Fibroblast of skin of left biceps (primary cell): ENCODE data around the gene ISCA2.
"Not testable (repeated sequence)": the region's sequence is repeated elsewhere in the genome, so short reads cannot be mapped to it uniquely, and the experiment has no call there.

ENCODE experiments used
- DNase-seq, 2 experiments: peaks; one replicate each; pipeline ENCODE4 v3.0.0-alpha.2; 2013; ENCODE audit warnings: low read depth in 2 of 2

Gene ISCA2

DNA sequence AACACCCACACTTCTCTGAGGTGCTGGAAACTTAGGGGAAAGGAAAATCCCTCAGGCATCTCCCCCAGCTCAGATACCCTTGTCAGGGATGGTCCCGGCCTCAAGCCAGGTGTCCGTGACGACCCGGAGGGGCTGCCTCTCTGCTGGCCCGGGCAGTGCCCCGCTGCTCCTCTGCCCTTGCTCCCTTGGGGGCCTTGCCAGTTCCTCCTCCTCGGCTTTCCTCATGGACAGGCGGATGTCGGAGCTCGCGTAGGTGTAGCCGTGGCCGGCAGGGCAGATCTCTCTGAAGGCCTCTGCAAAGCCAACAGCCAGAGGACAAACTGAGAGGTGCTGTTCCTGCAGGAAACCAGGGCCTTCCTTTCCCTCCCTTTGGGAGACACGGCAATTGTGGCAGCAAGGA is 34.8 kb downstream of the ISCA2 start:
- DNase-seq, result no peak

DNA sequence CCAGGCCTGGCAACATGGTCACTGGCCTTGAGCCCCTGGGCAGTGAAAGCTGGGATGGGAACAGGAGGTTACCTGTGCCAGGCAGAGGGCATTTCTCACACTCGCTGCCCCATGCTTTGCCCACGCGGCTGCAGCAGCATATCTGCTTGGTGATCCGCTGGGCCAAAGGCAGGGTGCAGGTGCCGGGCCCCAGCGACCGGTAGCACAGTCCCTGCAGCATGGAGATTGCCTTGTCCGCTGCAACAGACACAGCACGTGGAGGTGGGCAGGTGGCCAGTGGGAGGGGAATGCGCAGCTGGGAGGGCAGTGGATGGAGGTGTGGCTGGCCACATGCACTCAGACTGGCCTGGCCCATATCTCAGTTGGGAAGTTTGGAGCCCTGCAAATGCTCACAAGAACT is 35.3 kb downstream of the ISCA2 start:
- no peak for DNase-seq

DNA sequence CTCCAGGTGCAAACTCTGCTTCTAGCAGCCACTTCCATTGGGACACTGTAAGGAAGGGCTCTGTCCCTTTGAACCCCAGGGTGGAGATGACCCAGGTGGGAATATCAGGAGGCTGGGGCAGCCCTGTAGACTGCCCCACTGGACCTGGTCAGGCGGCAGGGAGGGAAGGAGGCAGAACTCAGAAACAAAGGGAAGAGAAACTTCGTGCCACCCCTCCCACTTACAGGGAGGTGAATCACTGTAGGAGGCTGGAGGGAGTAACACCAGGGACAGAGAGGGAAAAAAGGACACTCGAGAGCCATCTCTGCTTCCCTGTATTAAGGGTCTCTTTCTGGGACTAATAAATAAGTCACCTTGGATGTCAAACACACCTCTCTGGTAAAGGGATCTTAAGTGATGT is 37.4 kb downstream of the ISCA2 start:
- DNase-seq, result no peak

DNA sequence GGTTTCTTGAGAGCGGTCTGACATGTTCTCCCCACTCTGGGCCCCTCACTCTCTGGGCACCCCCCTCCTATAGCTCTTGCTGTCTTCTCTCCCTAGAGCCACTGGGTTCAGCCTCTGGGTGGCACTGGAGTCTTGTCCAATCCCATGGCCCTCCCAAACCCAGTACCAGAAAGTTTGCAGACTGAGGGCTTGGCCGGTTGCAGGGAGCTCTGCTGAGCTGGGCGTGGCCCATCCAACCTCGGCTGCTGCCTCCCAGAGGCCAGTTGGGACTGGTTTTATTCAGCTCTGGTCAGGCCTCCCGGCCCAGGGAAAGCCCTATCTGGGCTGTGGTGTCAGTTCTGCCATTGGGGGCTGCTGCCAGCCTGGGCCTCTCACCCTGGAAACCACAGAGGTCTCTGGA is 37.9 kb downstream of the ISCA2 start:
- no peak for DNase-seq

DNA sequence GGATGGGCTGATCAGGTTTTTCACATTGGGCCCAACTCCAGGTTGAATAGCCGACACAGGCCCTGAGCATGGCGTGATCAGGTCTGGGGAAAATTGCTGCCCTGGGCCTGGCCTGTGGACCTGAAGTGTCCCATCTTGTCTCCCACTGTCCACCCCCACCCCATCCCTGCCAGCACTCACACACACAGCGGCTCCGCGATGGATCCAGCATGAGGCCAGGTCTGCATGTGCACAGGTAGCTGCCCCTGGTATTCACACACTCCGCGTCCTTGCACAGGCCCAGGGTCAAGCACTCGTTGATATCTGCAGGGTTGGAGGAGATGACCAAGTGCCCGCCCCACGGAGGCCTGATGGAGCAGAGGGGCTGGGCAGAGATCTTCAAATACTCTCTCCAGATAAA is 38.7 kb downstream of the ISCA2 start:
- no peak for DNase-seq

DNA sequence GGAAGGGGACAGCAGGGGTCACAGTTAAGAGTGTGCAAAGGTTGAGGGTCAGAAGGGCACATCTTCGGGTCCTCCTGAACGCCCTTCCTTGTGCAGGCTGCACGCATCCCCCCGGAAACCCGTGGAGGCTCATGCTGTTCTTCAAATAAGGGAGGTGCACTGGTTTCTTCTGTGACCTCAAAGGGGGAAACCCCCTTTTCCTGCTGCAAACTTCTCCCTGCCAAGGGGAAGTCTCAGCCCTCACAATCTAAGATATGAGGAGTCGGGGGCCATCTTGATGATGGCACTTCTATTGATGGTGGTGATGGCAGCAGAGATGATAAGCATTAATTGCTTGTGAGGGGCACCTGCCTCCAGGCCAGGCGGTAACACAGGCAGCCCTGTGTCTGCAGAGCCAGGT is 40.0 kb downstream of the ISCA2 start:
- no peak for DNase-seq

DNA sequence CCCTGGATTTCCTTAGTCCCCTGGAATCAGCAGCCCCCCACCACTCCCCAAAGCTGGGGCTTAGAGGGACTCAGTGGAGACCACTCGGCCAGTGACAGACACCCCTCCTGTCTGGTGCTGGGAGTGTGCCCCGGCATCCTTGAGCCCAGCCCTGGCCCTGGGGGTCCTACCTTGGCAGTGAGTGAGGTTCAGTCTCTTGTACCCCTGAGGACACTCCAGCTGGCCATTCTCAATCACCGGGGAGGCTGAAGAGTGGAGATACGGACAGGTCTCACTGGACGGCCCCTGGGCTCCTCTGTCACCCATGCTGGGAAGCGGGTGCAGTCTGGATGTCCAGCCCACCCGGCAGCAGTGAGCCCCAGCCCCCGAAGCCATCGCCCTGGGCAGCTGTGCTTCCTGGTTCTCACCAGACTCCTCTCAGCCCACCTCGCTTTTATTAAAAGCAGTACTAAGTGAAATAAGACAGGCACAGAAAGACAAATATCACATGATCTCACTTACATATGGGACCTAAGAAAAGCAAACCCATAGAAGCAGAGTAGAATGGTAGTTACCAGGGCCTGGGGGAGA is 42.3 kb downstream of the ISCA2 start:
- DNase-seq, result no peak

DNA sequence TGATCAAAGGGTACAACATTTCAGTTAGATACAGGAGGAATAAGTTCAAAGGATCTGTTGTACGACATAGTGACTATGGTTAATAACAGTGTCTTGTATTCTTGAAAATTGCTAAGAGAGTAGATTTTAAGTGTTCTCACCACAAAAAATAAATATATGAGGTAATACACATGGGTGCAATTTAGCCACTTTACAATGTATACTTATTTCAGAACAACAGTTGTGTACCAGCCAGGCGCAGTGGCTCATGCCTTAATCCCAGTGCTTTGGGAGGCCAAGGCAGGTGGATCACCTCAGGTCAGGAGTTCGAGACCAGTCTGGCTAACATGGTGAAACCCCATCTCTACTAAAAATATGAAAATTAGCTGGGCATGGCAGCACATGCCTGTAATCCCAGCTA is 42.8 kb downstream of the ISCA2 start:
- not testable (repeated sequence) for DNase-seq

DNA sequence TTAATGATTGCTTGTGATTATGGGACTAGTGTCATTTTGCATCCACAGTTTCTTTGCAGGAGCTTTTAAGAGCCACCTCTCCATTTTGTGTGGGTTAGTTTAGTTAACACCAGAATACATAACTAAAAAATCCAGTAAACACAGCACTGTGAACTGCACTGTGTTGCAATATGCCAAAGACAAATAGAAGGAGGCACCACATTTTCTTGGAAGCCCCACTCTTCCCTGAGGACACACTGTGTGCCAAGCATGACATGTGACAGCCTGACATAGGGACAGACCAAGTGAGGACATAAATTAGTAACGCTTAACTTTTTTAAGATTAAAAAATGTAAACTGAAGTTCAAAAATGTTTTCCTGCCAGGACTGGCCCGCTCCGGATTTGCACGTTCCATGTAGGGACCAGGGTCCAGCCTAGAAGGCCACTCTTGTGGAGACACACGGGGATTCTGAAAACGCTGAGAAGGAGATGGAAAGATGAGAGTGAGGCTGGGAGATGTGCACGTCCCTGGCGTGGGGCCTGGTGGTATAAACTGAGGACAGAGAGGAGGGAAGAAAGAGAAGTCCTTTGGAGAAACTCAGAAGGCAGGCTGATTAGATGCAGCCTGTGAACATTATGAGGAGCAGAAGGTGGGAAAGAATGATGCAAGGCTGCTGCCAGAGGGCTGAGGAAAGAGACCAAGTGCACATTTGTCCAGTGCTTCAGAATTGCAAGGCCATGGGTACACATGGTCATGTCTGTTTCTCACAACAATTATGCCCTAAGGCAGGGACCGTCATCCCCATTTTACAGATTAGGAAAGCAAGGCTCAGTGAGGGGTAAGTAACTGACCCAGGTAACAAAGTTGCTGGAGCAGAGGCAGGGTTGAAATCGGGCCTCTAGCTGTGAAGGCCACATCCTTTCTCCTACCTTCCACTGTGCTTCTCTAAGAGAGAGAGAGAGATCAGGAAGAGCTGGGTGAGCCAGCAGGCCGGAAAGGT is 45.1 kb downstream of the ISCA2 start:
- DNase-seq, result no peak

DNA sequence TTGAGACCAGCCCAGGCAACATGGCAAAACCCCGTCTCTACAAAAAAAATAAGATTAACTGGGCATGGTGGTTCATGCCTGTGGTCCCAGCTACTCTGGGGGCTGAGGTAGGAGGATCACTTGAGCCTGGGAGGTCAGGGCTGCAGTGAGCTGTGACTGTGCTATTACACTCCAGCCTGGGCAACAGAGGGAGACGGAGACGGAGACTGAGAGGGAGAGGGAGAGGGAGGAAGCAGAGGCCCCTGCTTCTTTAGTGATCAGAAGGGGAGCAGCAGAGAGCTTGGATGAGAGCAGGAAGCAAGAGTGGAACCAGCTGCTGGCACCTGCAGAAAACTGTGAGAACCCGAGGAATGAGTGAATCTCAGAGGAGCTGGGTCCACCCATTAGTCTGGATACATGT is 45.9 kb downstream of the ISCA2 start:
- no peak for DNase-seq

DNA sequence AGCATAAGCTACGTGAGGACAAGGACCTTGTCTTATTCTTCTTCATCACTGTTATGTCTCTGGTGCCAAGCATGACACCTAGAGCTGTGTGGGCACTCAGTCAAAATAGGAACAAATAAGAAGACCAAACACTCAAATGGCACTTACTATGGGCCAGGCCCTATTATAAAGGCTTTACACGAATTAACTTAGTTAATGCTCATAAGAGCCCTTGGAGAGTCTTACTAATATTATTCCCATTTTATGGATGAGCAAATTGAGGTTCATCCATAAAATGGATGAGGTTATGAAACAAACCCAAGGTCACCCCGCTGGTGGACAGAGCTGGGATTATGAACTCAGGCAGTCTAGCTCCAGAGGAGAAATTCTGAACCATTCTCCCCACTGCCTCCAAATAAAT is 47.7 kb downstream of the ISCA2 start:
- DNase-seq, result no peak

DNA sequence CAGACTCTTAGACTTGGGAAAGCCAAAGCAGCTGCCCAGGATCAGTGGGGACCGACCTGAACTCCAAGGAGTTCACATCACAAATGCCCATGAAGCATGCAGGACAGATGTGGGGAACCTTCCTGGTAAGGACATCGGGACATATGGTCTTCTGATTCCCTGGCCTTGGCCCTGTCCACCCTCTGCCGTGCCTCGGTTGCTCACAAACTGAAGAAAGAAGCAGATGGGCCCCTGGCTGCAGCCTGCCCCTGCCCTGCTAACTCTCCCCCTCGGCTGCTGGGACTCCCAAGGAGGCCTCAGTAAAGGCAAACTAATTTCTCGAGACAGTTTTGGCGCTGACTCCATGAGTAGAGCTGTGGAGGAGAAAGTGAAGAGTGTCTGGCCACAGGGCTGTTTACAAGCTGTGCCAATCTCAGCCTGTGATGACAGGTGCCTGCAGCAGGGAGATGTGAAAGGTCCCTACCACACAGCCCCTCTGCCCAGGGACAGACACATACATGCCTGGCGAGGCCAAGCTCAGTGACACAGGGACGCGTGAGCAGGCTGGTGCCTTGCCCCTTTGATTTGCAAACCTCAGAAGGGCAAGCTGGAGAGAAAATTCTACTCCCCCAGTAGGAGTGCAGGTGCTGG is 48.6 kb downstream of the ISCA2 start:
- no peak for DNase-seq

DNA sequence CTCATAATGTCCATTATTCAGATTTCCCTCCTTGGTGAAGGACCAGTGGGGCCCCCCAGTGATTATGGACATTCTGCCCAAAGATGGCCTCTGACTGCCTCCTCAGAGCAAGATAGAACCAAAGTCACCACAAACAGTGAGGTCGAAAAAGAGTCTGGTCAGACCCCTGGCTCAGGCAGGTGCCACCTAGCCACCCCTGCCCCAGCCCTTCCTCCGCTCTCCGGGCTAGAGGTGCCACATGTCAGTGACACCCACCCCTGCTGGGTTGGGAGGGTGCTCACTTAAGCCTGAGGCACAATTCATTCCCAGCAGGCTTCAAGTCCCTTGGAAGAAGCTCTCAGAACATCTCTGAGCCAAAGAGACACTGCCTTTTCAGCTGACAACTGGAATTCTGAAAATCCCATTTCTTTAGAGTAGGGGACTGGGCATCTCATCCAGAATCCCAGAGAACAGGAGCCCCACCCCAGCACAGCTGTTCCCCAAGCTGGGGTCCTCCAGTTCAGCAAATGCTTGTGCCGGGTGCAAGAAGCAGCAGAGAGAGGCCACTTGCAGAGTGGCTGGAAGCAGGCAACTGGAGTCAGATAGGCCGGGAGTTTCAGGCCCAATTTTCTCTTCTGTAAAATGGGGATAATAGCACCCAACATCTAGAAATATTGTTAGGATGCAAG is 50.3 kb downstream of the ISCA2 start:
- no peak for DNase-seq

DNA sequence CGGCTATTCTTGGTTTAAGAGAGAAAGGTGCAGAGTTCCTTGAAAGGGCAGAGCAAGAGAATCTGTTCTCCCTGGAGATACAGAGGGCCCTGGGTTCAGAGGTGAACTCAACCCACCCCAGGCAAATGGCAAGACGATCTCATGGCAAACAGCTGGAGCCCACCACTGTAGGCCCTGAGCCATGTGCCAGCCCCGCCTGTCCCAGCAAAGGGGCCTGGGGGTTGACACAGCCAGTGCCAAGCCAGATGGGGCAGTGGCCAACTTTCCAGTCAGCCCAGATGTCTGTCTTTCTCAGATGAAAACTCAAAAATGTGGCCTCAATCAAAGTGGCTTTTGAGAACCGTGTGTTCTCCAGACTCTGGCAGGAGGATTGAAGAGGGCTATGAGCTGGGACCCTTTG is 51.8 kb downstream of the ISCA2 start:
- no peak for DNase-seq

DNA sequence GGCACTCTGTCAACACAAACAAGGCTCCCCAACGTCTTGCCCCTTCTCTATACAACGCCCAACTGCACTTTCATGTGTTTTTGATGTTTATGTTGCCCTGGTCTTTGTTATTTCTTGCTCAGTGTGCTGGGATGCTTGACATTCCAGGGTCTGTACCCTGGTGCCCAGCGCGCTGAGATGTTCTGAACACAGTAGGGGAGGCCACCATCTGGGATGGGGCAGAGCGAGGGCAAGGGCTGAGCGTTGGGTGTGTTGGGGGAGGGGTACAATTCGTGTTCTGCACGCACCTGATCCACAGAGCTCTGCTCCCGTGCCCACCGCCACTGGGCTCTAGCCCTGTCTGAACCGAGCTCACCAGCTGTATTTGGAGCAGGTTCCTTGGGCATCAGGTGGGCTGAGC is 52.9 kb downstream of the ISCA2 start:
- no peak for DNase-seq
